Mesendoderm (in vitro differentiated cells): ENCODE measurements around the gene MPST.

ENCODE experiments used
- DNase-seq: peaks from one replicate; pipeline ENCODE4 v3.0.0; 2013
- H2AK5ac ChIP-seq: 2 replicates; pipeline ENCODE4 v1.6.1; 2013; ENCODE audit warnings: low read length, inconsistent platforms
- H2BK120ac ChIP-seq: 2 replicates; pipeline ENCODE4 v1.6.1; 2013; ENCODE audit warnings: low read depth, mild to moderate bottlenecking, low read length, moderate library complexity, mixed read lengths
- H2BK15ac ChIP-seq: replicated peaks from 2 replicates; pipeline ENCODE4 v1.6.1; 2013; ENCODE audit warnings: low read depth, mild to moderate bottlenecking, moderate library complexity
- H2BK5ac ChIP-seq: 2 replicates; pipeline ENCODE4 v1.6.1; 2013; ENCODE audit warnings: low read length, inconsistent platforms
- H3K18ac ChIP-seq: 2 replicates; pipeline ENCODE4 v1.6.1; 2013; ENCODE audit warnings: mild to moderate bottlenecking, low read length, mixed read lengths
- H3K23ac ChIP-seq: one replicate; pipeline ENCODE4 v1.6.1; 2013; ENCODE audit warnings: low read length
- H3K27ac ChIP-seq: 2 replicates; pipeline ENCODE4 v1.5.1; 2013; ENCODE audit warnings: low read depth, mild to moderate bottlenecking, inconsistent platforms, low read length, moderate library complexity
- H3K27me3 ChIP-seq: 2 replicates; pipeline ENCODE4 v1.6.1; 2013; ENCODE audit warnings: low read length, control low read depth, mild to moderate bottlenecking, inconsistent platforms; ENCODE audit not compliant: insufficient read depth, poor library complexity
- H3K36me3 ChIP-seq: 2 replicates; pipeline ENCODE4 v1.6.1; 2013; ENCODE audit warnings: low read length, inconsistent platforms; ENCODE audit not compliant: control insufficient read depth, insufficient read depth
- H3K4ac ChIP-seq: one replicate; pipeline ENCODE4 v1.6.1; 2013; ENCODE audit warnings: low read depth, mild to moderate bottlenecking, low read length, moderate library complexity
- H3K4me1 ChIP-seq: 2 replicates; pipeline ENCODE4 v1.6.1; 2013; ENCODE audit warnings: low read depth, low read length, inconsistent platforms; ENCODE audit not compliant: control insufficient read depth
- H3K4me2 ChIP-seq: 2 replicates; pipeline ENCODE4 v1.6.1; 2013; ENCODE audit warnings: low read length
- H3K4me3 ChIP-seq: 2 replicates; pipeline ENCODE4 v1.5.1; 2013; ENCODE audit warnings: mild to moderate bottlenecking, low read length
- H3K56ac ChIP-seq: one replicate; pipeline ENCODE4 v1.6.1; 2013; ENCODE audit warnings: low read length
- H3K79me1 ChIP-seq: 2 replicates; pipeline ENCODE4 v1.6.1; 2013; ENCODE audit warnings: low read length, inconsistent platforms
- H3K79me2 ChIP-seq: 2 replicates; pipeline ENCODE4 v1.6.1; 2013; ENCODE audit warnings: mild to moderate bottlenecking, low read length; ENCODE audit not compliant: control insufficient read depth, insufficient read depth
- H3K9ac ChIP-seq: 2 replicates; pipeline ENCODE4 v1.6.1; 2013; ENCODE audit warnings: low read length, inconsistent platforms
- H4K5ac ChIP-seq: one replicate; pipeline ENCODE4 v1.6.1; 2013; ENCODE audit warnings: low read length
- H4K8ac ChIP-seq: one replicate; pipeline ENCODE4 v1.6.1; 2013; ENCODE audit warnings: low read depth, mild to moderate bottlenecking, control low read depth, low read length, moderate library complexity
- WGBS: extraction: QIAGEN DNeasy Blood & Tissue Kit; methylation state at CpG from one replicate; pipeline ENCODE4 v1.1.7; 2013; ENCODE audit warnings: low lambda C conversion rate, missing lambda C conversion rate; ENCODE audit not compliant: insufficient coverage; ENCODE audit errors: extremely low coverage; 5-methylcytosine and 5-hydroxymethylcytosine counted together

Gene MPST

DNA sequence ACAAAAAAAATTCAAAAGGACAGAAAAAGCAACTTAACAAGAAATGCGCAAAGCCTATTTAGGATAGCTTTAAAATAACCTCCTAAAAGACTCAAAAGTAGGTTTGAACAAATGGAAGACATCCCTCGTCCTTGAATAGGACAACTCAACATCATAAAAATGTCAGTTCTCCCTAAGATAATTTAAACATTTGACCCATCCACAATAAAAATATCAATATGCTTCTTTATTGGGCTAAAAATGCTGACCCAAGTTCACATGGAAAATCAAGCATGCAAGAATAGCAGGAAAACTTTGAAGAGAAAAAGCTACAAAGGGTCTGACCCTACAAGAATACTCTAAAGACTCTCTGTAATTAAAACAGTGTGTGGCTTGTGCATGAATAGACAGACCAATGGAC lies 19.9 kb downstream of the MPST start:
- H3K4me2 ChIP-seq: no peak overlapping the region
- H3K23ac ChIP-seq: no peak overlapping the region
- no peaks in the 10 kb centered on the region for H3K36me3 ChIP-seq
- no peak overlapping the region for H3K27ac ChIP-seq
- H2BK15ac ChIP-seq: no peak overlapping the region
- H2AK5ac ChIP-seq: no peak overlapping the region
- no peak overlapping the region for H3K18ac ChIP-seq
- H3K9ac ChIP-seq: no peak overlapping the region
- H3K79me2 ChIP-seq: no peaks in the 10 kb centered on the region
- no peak overlapping the region for H2BK120ac ChIP-seq
- H3K4me3 ChIP-seq: no peak overlapping the region
- no peak overlapping the region for H4K8ac ChIP-seq
- no peak overlapping the region for H2BK5ac ChIP-seq
- H3K79me1 ChIP-seq: no peaks in the 10 kb centered on the region
- H4K5ac ChIP-seq: no peak overlapping the region
- no peak overlapping the region for H3K56ac ChIP-seq
- WGBS: no CpG with 5 or more reads among the region's 2 CpGs
- no peak for DNase-seq
- no peak overlapping the region for H3K4ac ChIP-seq
- H3K27me3 ChIP-seq: no peaks in the 10 kb centered on the region
- H3K4me1 ChIP-seq: no peaks in the 10 kb centered on the region

- H3K79me1 ChIP-seq: no peaks in the 10 kb centered on the region
- no peak for DNase-seq
- H3K36me3 ChIP-seq: no peaks in the 10 kb centered on the region
- no peak overlapping the region for H2AK5ac ChIP-seq
- no peak overlapping the region for H3K4me2 ChIP-seq
- H4K5ac ChIP-seq: no peak overlapping the region
- H3K23ac ChIP-seq: no peak overlapping the region
- H3K56ac ChIP-seq: no peak overlapping the region
- H4K8ac ChIP-seq: no peak overlapping the region
- no peak overlapping the region for H3K18ac ChIP-seq
- H3K4ac ChIP-seq: no peak overlapping the region
- H2BK120ac ChIP-seq: no peak overlapping the region
- H2BK15ac ChIP-seq: no peak overlapping the region
- H3K79me2 ChIP-seq: no peaks in the 10 kb centered on the region
- no peak overlapping the region for H3K4me3 ChIP-seq
- H3K4me1 ChIP-seq: no peaks in the 10 kb centered on the region
- H3K9ac ChIP-seq: no peak overlapping the region
- H3K27me3 ChIP-seq: no peaks in the 10 kb centered on the region
- H3K27ac ChIP-seq: no peak overlapping the region
- no CpG with 5 or more reads among the region's 7 CpGs for WGBS
- H2BK5ac ChIP-seq: no peak overlapping the region
Observed at GRCh38 chr22:37043209-37043827, 23.8 kb downstream of the MPST start.

DNA sequence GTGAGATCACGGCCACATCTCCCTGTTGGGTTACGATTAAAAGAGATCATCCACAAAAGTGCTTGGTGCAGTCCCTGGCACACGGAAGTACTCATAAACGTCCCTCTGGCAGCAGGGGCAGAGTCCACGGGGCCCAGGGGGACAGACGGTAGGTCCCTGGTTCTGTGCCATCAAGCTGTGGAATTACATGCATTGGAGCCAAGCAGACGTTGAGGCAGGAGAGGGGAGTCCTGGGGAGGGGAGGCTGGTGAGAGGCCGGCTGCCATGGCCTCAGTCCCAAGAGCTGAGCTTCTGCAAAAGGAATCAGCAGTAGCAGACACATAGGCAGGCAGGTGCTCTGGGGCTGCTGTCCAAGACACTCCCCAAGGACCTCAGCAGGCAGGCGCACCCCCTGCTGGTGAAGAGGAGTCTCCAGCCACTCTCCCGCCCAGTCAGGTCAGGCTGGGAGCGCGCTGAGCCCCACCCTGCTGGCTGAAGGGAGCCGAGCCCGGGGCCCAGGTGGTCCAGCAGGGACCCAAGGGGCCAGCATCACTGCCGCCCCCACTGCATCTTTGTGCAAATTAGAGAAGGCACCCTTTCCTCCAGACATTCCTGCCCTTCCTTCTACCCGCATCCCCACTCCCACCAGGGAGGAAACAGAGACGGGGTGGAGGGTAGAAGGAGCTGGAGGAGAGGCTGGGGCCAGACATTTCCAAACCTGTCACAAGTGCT lies 24.4 kb downstream of the MPST start:
- WGBS: no CpG with 5 or more reads among the region's 17 CpGs
- Histone ChIP-seq H4K5ac (no peak overlapping the region), H3K79me2 (no peaks in the 10 kb centered on the region), H3K9ac (no peak overlapping the region), H2BK120ac (no peak overlapping the region), H2AK5ac (no peak overlapping the region), H3K56ac (no peak overlapping the region), H3K4me1 (no peaks in the 10 kb centered on the region), H4K8ac (no peak overlapping the region), H3K27me3 (no peaks in the 10 kb centered on the region), H3K36me3 (no peaks in the 10 kb centered on the region), H3K23ac (no peak overlapping the region), H3K79me1 (no peaks in the 10 kb centered on the region), H3K4me2 (no peak overlapping the region), H3K4ac (no peak overlapping the region), H3K18ac (no peak overlapping the region), H2BK5ac (no peak overlapping the region), H3K4me3 (no peak overlapping the region), H3K27ac (no peak overlapping the region), H2BK15ac (no peak overlapping the region)
- peak; percentile 52 for DNase-seq

DNA sequence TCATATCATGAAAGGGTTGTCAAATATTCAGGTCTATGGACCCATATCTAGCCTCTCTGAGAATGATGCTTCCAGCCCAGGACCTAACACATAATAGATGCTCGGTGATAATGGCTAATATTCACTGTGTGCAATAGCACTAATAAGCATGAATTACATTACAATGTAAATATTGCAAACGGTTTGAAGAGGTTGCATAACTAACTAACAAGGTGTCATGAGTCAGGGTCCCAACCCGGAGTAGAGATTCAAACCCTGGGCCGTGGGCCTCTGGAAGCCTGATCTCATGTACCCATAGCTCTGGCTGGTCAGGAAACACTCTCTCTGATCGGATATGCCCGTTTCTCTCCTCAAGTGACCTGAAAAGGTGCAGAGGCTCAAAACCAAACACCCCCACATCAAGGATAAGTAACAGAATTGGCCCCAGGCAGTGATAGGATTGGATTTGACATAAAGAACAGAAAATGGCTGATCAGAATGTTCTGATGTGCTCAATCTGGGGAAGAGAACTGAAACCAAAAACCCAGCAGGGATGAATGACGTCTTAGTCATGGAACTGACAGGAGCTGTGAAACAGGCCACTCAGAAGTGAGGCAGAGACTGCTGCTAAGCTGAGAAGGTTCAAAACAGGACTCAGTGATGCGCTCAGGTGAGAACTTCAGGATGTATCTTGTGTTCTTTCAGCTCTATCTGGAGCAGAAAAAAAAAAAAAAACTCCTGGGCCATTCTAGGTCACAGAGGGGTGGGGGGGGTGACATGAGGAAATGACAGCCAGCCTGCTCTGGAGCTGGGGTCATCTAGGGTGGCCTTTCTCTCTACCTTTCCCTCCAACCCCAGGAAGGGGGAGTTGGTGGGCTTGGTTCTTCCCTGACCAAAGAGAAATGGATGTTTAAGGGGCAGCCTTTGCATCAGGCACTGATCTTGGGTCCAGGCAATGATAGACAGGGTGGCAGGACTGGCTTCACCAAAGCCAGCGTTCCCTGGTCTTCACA lies 25.4 kb downstream of the MPST start:
- Histone ChIP-seq H3K18ac (no peak overlapping the region), H3K36me3 (no peaks in the 10 kb centered on the region), H2AK5ac (no peak overlapping the region), H4K5ac (no peak overlapping the region), H3K56ac (no peak overlapping the region), H3K27me3 (no peaks in the 10 kb centered on the region), H3K79me1 (no peaks in the 10 kb centered on the region), H3K27ac (no peak overlapping the region), H4K8ac (no peak overlapping the region), H2BK15ac (no peak overlapping the region), H2BK120ac (no peak overlapping the region), H3K4me2 (no peak overlapping the region), H3K79me2 (no peaks in the 10 kb centered on the region), H2BK5ac (no peak overlapping the region), H3K9ac (no peak overlapping the region), H3K4me3 (no peak overlapping the region), H3K4ac (no peak overlapping the region), H3K4me1 (no peaks in the 10 kb centered on the region), H3K23ac (no peak overlapping the region)
- no peak for DNase-seq
- WGBS: no CpG with 5 or more reads among the region's 9 CpGs

DNA sequence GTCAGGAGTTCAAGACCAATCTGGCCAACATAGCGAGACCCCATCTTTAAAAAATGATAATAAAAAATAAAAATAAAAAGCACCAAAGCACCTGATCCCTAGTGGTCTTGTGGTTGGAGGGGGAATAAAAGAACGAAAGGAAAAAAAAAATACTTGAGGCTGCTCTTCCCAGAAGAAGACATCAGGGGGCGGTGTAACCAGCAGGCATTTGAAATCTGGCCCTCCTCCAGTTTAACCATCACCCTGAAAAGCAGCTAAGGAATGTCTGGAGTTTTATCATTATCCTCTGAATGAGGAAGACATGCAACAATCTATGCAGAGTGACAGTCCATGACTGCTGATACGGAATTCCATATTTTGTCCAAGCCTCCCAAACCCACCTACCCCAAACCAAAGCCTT lies 26.4 kb downstream of the MPST start:
- Histone ChIP-seq H2AK5ac (no peak overlapping the region), H3K9ac (no peak overlapping the region), H2BK5ac (no peak overlapping the region), H4K5ac (no peak overlapping the region), H3K79me2 (no peaks in the 10 kb centered on the region), H3K4me2 (no peak overlapping the region), H3K23ac (no peak overlapping the region), H3K27me3 (no peaks in the 10 kb centered on the region), H3K4me1 (no peaks in the 10 kb centered on the region), H3K18ac (no peak overlapping the region), H3K4me3 (no peak overlapping the region), H3K4ac (no peak overlapping the region), H4K8ac (no peak overlapping the region), H3K27ac (no peak overlapping the region), H2BK15ac (no peak overlapping the region), H3K79me1 (no peaks in the 10 kb centered on the region), H3K56ac (no peak overlapping the region), H2BK120ac (no peak overlapping the region), H3K36me3 (no peaks in the 10 kb centered on the region)
- WGBS: no CpG with 5 or more reads among the region's 4 CpGs
- peak; percentile 54 for DNase-seq
